SU-DHL-6 (cell line): ENCODE measurements around the gene FAM135A.

ENCODE experiments used
- EZH2phosphoT487 ChIP-seq: fragments of 200-600 bp; sonication (generic), shearing (Covaris generic); conservative IDR thresholded peaks from 2 replicates; pipeline ENCODE4 v1.6.1; 2018; ENCODE audit warnings: mild to moderate bottlenecking, antibody characterized with exemption, low read length, moderate library complexity, mixed read lengths
- TF ChIP-seq, protein P1 (sequence below): fragments of 200-600 bp; sonication (generic); IDR thresholded peaks from one replicate; pipeline ENCODE4 v1.5.1; 2017; ENCODE audit warnings: antibody characterized with exemption, mild to moderate bottlenecking, low read length, moderate library complexity; ENCODE audit not compliant: insufficient read depth, poor library complexity, severe bottlenecking

DNA sequence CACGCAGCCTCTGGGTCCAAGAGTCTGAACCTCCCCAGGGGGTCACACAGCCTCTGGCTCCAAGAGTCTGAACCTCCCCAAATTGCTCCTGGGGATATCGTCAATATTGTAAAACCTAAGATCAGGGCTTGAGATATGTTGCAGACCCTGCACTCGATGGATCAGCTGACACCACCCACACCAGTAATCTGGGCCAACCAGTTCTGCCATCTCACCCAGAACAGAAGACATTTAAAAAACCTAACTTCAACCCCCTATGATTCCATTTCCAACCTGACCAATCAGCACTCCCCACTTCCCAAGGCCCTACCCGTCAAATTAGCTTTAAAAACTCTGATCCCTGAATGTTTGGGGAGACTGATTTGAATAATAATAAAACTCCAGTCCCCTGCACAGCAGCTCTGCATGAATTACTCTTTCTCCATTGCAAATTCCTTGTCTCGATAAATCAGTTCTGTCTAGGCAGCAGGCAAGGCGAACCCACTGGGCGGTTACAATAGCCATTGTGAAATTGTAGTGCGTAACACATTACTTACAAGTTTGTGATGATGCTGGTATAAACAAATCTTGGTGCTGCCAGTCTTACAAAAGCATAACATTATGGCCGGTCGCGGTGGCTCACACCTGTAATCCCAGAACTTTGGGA, 32.4 kb upstream of the FAM135A start:
- TF ChIP-seq, protein P1, sequence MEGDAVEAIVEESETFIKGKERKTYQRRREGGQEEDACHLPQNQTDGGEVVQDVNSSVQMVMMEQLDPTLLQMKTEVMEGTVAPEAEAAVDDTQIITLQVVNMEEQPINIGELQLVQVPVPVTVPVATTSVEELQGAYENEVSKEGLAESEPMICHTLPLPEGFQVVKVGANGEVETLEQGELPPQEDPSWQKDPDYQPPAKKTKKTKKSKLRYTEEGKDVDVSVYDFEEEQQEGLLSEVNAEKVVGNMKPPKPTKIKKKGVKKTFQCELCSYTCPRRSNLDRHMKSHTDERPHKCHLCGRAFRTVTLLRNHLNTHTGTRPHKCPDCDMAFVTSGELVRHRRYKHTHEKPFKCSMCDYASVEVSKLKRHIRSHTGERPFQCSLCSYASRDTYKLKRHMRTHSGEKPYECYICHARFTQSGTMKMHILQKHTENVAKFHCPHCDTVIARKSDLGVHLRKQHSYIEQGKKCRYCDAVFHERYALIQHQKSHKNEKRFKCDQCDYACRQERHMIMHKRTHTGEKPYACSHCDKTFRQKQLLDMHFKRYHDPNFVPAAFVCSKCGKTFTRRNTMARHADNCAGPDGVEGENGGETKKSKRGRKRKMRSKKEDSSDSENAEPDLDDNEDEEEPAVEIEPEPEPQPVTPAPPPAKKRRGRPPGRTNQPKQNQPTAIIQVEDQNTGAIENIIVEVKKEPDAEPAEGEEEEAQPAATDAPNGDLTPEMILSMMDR = no peak
- TF ChIP-seq EZH2phosphoT487 = no peak
